ENCODE results near the gene TSPAN17.
A peak's percentile ranks its signal among the peaks of the same experiment; 100 is the strongest.

The TSPAN17 gene

GRCh38 chr5:176606032-176606431 lies 41.3 kb upstream of the TSPAN17 start:
- peaks cover 4 to 7% of the 10 kb centered on the region in 2 experiments for H3K4me1 ChIP-seq (ENCODE audit: control insufficient read depth in 1 of 2, insufficient read depth in 2 of 2, low read length in 2 of 2)
- no peak overlapping the region for H2BK12ac ChIP-seq (ENCODE audit: low read length)
- H4K12ac ChIP-seq (ENCODE audit: low read depth, low read length): no peak overlapping the region
- H3K27me3 ChIP-seq (ENCODE audit: insufficient read depth, low read length): no peaks in the 10 kb centered on the region
- no peak overlapping the region for H2BK120ac ChIP-seq (ENCODE audit: insufficient read depth, low read length, poor library complexity)
- H4K91ac ChIP-seq (ENCODE audit: low read depth, low read length): no peak overlapping the region
- no peak overlapping the region for H2AK5ac ChIP-seq (ENCODE audit: low read length)
- H3K23ac ChIP-seq (ENCODE audit: low read length): no peak overlapping the region
- H3K18ac ChIP-seq (ENCODE audit: low read length): no peak overlapping the region
- no peaks in the 10 kb centered on the region for H3K36me3 ChIP-seq (ENCODE audit: control insufficient read depth in 1 of 2, insufficient read depth in 2 of 2, low read length in 2 of 2)
- H3K4me2 ChIP-seq (ENCODE audit: low read length): no peak overlapping the region
- no CpG with 5 or more reads among the region's 3 CpGs for WGBS (ENCODE audit: extremely low coverage, insufficient coverage, insufficient read length)
- H3K14ac ChIP-seq (ENCODE audit: low read length): no peak overlapping the region
- H4K8ac ChIP-seq (ENCODE audit: low read depth, low read length): no peak overlapping the region
- H3K4ac ChIP-seq (ENCODE audit: low read depth, low read length): no peak overlapping the region
- no peaks in the 10 kb centered on the region for H3K79me1 ChIP-seq (ENCODE audit: low read length)
- H3K27ac ChIP-seq (ENCODE audit: low read depth, low read length): no peak overlapping the region
- peaks cover 2% of the 10 kb centered on the region for H3K9me3 ChIP-seq (ENCODE audit: insufficient read depth, low read depth, low read length)
- no peak overlapping the region for H2AFZ ChIP-seq (ENCODE audit: insufficient read depth, low read length, poor library complexity)
- H3K4me3 ChIP-seq (ENCODE audit: low read depth, low read length): no peak overlapping the region
- H2BK5ac ChIP-seq (ENCODE audit: low read depth, low read length, poor library complexity): no peak overlapping the region
- H3K9ac ChIP-seq (ENCODE audit: low read length): no peak overlapping the region
- no peak for DNase-seq
- H3K79me2 ChIP-seq (ENCODE audit: control insufficient read depth, insufficient read depth, low read length, poor library complexity): no peaks in the 10 kb centered on the region

DNA sequence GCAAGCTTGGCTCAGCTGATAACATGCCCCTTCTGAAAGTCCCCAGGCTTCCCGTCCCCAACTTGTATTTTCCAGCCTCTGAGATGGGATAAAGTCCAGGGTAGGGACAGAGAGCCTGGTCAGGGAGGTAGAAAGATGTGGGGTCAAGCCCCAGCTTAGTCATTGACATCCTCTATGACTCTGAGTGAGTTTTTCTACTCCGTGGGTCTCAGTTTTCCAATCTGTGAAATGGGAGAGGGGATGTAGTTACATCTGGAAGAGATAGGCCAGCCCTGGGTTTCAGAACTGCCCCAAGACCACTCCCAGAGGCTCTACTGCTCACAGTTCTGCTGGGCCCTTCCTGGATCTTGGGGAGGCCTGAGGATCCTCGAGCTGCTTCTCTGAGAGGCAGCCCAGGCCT lies 40.4 kb upstream of the TSPAN17 start:
- Histone ChIP-seq H3K4me1 (ENCODE audit: control insufficient read depth in 1 of 2, insufficient read depth in 2 of 2, low read length in 2 of 2) (peaks cover 4 to 7% of the 10 kb centered on the region in 2 experiments), H3K27ac (ENCODE audit: low read depth, low read length) (no peak overlapping the region), H2BK12ac (ENCODE audit: low read length) (no peak overlapping the region), H3K23ac (ENCODE audit: low read length) (no peak overlapping the region), H3K4me2 (ENCODE audit: low read length) (no peak overlapping the region), H3K4ac (ENCODE audit: low read depth, low read length) (no peak overlapping the region), H3K9me3 (ENCODE audit: insufficient read depth, low read depth, low read length) (peaks cover 1% of the 10 kb centered on the region), H2AK5ac (ENCODE audit: low read length) (no peak overlapping the region), H3K79me2 (ENCODE audit: control insufficient read depth, insufficient read depth, low read length, poor library complexity) (no peaks in the 10 kb centered on the region), H4K91ac (ENCODE audit: low read depth, low read length) (no peak overlapping the region), H3K4me3 (ENCODE audit: low read depth, low read length) (no peak overlapping the region), H2AFZ (ENCODE audit: insufficient read depth, low read length, poor library complexity) (no peak overlapping the region), H3K18ac (ENCODE audit: low read length) (no peak overlapping the region), H3K14ac (ENCODE audit: low read length) (no peak overlapping the region), H3K79me1 (ENCODE audit: low read length) (no peaks in the 10 kb centered on the region), H2BK120ac (ENCODE audit: insufficient read depth, low read length, poor library complexity) (no peak overlapping the region), H3K27me3 (ENCODE audit: insufficient read depth, low read length) (no peaks in the 10 kb centered on the region), H3K36me3 (ENCODE audit: control insufficient read depth in 1 of 2, insufficient read depth in 2 of 2, low read length in 2 of 2) (no peaks in the 10 kb centered on the region), H2BK5ac (ENCODE audit: low read depth, low read length, poor library complexity) (no peak overlapping the region), H4K8ac (ENCODE audit: low read depth, low read length) (no peak overlapping the region), H3K9ac (ENCODE audit: low read length) (no peak overlapping the region), H4K12ac (ENCODE audit: low read depth, low read length) (no peak overlapping the region)
- no peak for DNase-seq
- no CpG with 5 or more reads among the region's 3 CpGs for WGBS (ENCODE audit: extremely low coverage, insufficient coverage, insufficient read length)

DNA sequence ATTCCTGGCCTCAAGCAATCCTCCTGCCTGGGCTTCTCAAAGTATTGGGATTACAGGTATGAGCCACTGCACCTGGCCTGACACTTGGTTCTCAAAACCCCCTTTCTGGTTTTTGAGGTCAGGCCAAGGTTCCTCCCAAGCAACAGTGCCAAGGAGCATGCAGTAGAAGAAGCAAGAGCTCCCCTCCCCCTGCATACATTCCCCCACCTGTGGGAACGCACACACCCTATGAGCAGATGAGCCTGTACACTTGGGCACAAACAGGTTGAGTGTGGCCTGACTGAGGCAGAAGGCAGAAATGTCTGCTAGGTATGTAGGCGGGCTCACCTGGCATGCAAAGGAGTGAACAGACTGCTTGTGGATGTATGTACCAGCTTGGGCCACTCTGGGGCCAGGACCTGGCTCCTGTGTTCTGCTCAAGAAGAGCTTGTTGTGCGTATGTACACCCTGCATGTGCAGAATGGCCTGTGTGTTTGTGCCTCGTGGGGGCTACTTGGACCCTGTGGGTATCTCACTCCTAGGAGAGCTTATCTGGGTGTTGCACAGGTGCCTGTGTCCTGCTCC lies 39.1 kb upstream of the TSPAN17 start:
- no peak overlapping the region for H3K9ac ChIP-seq (ENCODE audit: low read length)
- no peak overlapping the region for H4K12ac ChIP-seq (ENCODE audit: low read depth, low read length)
- H3K27me3 ChIP-seq (ENCODE audit: insufficient read depth, low read length): no peaks in the 10 kb centered on the region
- no peak overlapping the region for H2BK5ac ChIP-seq (ENCODE audit: low read depth, low read length, poor library complexity)
- H3K36me3 ChIP-seq (ENCODE audit: control insufficient read depth in 1 of 2, insufficient read depth in 2 of 2, low read length in 2 of 2): no peaks in the 10 kb centered on the region
- no peak overlapping the region for H3K4ac ChIP-seq (ENCODE audit: low read depth, low read length)
- no peaks in the 10 kb centered on the region for H3K9me3 ChIP-seq (ENCODE audit: insufficient read depth, low read depth, low read length)
- H3K14ac ChIP-seq (ENCODE audit: low read length): no peak overlapping the region
- H3K4me1 ChIP-seq (ENCODE audit: control insufficient read depth in 1 of 2, insufficient read depth in 2 of 2, low read length in 2 of 2): peaks cover 4 to 7% of the 10 kb centered on the region in 2 experiments
- H3K18ac ChIP-seq (ENCODE audit: low read length): no peak overlapping the region
- H2BK12ac ChIP-seq (ENCODE audit: low read length): no peak overlapping the region
- H3K79me1 ChIP-seq (ENCODE audit: low read length): no peaks in the 10 kb centered on the region
- no peak overlapping the region for H2AK5ac ChIP-seq (ENCODE audit: low read length)
- H3K79me2 ChIP-seq (ENCODE audit: control insufficient read depth, insufficient read depth, low read length, poor library complexity): no peaks in the 10 kb centered on the region
- no peak overlapping the region for H2BK120ac ChIP-seq (ENCODE audit: insufficient read depth, low read length, poor library complexity)
- no peak overlapping the region for H3K27ac ChIP-seq (ENCODE audit: low read depth, low read length)
- no peak overlapping the region for H3K23ac ChIP-seq (ENCODE audit: low read length)
- H3K4me3 ChIP-seq (ENCODE audit: low read depth, low read length): no peak overlapping the region
- H3K4me2 ChIP-seq (ENCODE audit: low read length): no peak overlapping the region
- H4K8ac ChIP-seq (ENCODE audit: low read depth, low read length): no peak overlapping the region
- no CpG with 5 or more reads among the region's 4 CpGs for WGBS (ENCODE audit: extremely low coverage, insufficient coverage, insufficient read length)
- DNase-seq: peak in 1 of 2 donors; percentile 13
- H2AFZ ChIP-seq (ENCODE audit: insufficient read depth, low read length, poor library complexity): no peak overlapping the region
- H4K91ac ChIP-seq (ENCODE audit: low read depth, low read length): no peak overlapping the region

DNA sequence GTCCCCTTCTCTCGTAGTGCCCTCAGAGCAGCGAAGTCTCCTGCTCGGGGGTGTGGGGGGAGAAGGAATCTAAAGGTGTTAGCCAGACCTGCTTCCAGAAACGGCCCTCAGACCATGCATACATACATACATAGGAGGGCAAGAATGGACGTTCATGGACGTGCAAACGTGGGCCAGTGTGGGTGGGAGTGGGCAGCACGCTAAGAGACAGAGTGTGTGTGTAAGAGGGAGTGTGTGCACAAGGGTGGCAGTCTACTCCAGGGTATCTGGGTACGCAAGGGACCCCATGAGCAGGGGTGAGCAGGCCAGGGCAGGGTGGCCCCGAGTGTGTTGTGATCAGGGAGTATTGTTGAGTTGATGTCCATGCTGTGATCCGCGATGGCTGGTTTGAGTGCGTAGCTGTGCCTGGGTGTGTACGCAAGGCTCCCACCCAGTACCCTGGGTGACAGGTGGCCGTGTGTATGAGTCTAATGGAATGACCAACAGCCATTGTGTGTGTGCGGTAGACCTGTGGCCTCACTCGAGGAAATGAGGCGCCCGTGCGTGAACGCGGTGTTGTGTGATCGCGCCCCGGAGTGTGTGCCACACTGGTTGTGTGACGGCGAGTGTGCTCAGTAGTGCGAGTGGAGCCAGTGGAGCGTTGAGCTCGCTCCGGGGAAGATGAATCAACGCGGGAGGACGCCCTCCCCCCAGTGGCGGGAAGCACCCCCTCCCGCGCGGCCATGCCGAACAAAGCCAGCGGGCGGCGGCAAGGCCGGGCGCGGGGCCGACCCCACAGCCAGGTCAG lies 38.2 kb upstream of the TSPAN17 start:
- H3K27ac ChIP-seq (ENCODE audit: low read depth, low read length): no peak overlapping the region
- H2AK5ac ChIP-seq (ENCODE audit: low read length): no peak overlapping the region
- no peak overlapping the region for H3K9ac ChIP-seq (ENCODE audit: low read length)
- no peaks in the 10 kb centered on the region for H3K79me2 ChIP-seq (ENCODE audit: control insufficient read depth, insufficient read depth, low read length, poor library complexity)
- H3K79me1 ChIP-seq (ENCODE audit: low read length): no peaks in the 10 kb centered on the region
- no peaks in the 10 kb centered on the region for H3K36me3 ChIP-seq (ENCODE audit: control insufficient read depth in 1 of 2, insufficient read depth in 2 of 2, low read length in 2 of 2)
- peak overlapping the region; percentile 56 for H3K4me2 ChIP-seq (ENCODE audit: low read length)
- H3K14ac ChIP-seq (ENCODE audit: low read length): no peak overlapping the region
- no peak overlapping the region for H2BK120ac ChIP-seq (ENCODE audit: insufficient read depth, low read length, poor library complexity)
- no peak overlapping the region for H4K8ac ChIP-seq (ENCODE audit: low read depth, low read length)
- H3K27me3 ChIP-seq (ENCODE audit: insufficient read depth, low read length): no peaks in the 10 kb centered on the region
- WGBS (ENCODE audit: extremely low coverage, insufficient coverage, insufficient read length): no CpG with 5 or more reads among the region's 46 CpGs
- no peak overlapping the region for H3K23ac ChIP-seq (ENCODE audit: low read length)
- no peak overlapping the region for H3K18ac ChIP-seq (ENCODE audit: low read length)
- H3K4me3 ChIP-seq (ENCODE audit: low read depth, low read length): peak overlapping the region; percentile 50
- H3K4ac ChIP-seq (ENCODE audit: low read depth, low read length): no peak overlapping the region
- H2BK5ac ChIP-seq (ENCODE audit: low read depth, low read length, poor library complexity): no peak overlapping the region
- no peaks in the 10 kb centered on the region for H3K9me3 ChIP-seq (ENCODE audit: insufficient read depth, low read depth, low read length)
- no peak overlapping the region for H2AFZ ChIP-seq (ENCODE audit: insufficient read depth, low read length, poor library complexity)
- H4K91ac ChIP-seq (ENCODE audit: low read depth, low read length): no peak overlapping the region
- peaks cover 4 to 7% of the 10 kb centered on the region in 2 experiments for H3K4me1 ChIP-seq (ENCODE audit: control insufficient read depth in 1 of 2, insufficient read depth in 2 of 2, low read length in 2 of 2)
- no peak for DNase-seq
- H2BK12ac ChIP-seq (ENCODE audit: low read length): no peak overlapping the region
- H4K12ac ChIP-seq (ENCODE audit: low read depth, low read length): no peak overlapping the region

Measured in trophoblast cell (in vitro differentiated cells and primary cell).